A549 (cell line): Measurements from ENCODE around the gene LENG8.
A peak's percentile ranks its signal among the peaks of the same experiment; 100 is the strongest.

Source experiments
- CBX2 ChIP-seq: fragments of 200-600 bp; sonication (generic); IDR thresholded peaks from 2 replicates; pipeline ENCODE4 v1.6.1; 2016; ENCODE audit warnings: low read depth, mild to moderate bottlenecking, borderline replicate concordance
- CEBPB ChIP-seq, 2 experiments: fragments of >200 bp in 1 of 2; sonication (Bioruptor Twin) in 1 of 2; formaldehyde crosslinking in 1 of 2; IDR thresholded peaks; 2 replicates each; pipeline ENCODE4 v1.6.1; 2012 to 2016
- CTCF ChIP-seq: fragments of >200 bp; sonication (Bioruptor Twin); formaldehyde crosslinking; IDR thresholded peaks from 3 replicates; pipeline ENCODE4 v1.5.1; 2016
- EP300 ChIP-seq, 2 experiments: fragments of >200 bp; sonication (Bioruptor Twin); formaldehyde crosslinking; IDR thresholded peaks; 2 replicates in 1 of 2; 3 replicates in 1 of 2; pipeline ENCODE4 v1.6.1; 2016 to 2017
- GATA3 ChIP-seq: IDR thresholded peaks from 2 replicates; pipeline ENCODE4 v1.6.1; 2012; ENCODE audit warnings: borderline replicate concordance
- MYC ChIP-seq: IDR thresholded peaks from 2 replicates; pipeline ENCODE4 v1.6.1; 2012; ENCODE audit warnings: mild to moderate bottlenecking, inconsistent platforms, low read length, improper control_type of control experiment, borderline replicate concordance
- NFE2L2 ChIP-seq: fragments of 150-350 bp; conservative IDR thresholded peaks from 2 replicates; pipeline ENCODE4 v1.6.1; 2014; ENCODE audit warnings: low read length
- POLR2A ChIP-seq: IDR thresholded peaks from 2 replicates; pipeline ENCODE4 v1.6.1; 2012; ENCODE audit warnings: mild to moderate bottlenecking, low read length
- RCOR1 ChIP-seq: fragments of 150-350 bp; IDR thresholded peaks from 2 replicates; pipeline ENCODE4 v1.6.1; 2014; ENCODE audit warnings: antibody characterized with exemption, low read length, low read depth
- RFX5 ChIP-seq: fragments of 450-650 bp; IDR thresholded peaks from 2 replicates; pipeline ENCODE4 v1.7.1; 2014; ENCODE audit warnings: antibody characterized with exemption, mild to moderate bottlenecking, moderate library complexity
- SMC3 ChIP-seq: fragments of >200 bp; sonication (Bioruptor Twin); formaldehyde crosslinking; IDR thresholded peaks from 3 replicates; pipeline ENCODE4 v1.6.1; 2018; ENCODE audit warnings: inconsistent platforms
- SREBF2 ChIP-seq: fragments of 450-650 bp; IDR thresholded peaks from 2 replicates; pipeline ENCODE4 v1.6.1; 2014; ENCODE audit warnings: mild to moderate bottlenecking, moderate library complexity
- ZFP36 ChIP-seq: fragments of 450-650 bp; IDR thresholded peaks from 2 replicates; pipeline ENCODE4 v1.6.1; 2014; ENCODE audit warnings: borderline replicate concordance; ENCODE audit not compliant: partially characterized antibody
- TF ChIP-seq, protein P1 (sequence below): fragments of 200-600 bp; sonication (generic); IDR thresholded peaks from 2 replicates; pipeline ENCODE4 v1.6.1; 2016; ENCODE audit warnings: antibody characterized with exemption, mild to moderate bottlenecking, moderate library complexity

DNA sequence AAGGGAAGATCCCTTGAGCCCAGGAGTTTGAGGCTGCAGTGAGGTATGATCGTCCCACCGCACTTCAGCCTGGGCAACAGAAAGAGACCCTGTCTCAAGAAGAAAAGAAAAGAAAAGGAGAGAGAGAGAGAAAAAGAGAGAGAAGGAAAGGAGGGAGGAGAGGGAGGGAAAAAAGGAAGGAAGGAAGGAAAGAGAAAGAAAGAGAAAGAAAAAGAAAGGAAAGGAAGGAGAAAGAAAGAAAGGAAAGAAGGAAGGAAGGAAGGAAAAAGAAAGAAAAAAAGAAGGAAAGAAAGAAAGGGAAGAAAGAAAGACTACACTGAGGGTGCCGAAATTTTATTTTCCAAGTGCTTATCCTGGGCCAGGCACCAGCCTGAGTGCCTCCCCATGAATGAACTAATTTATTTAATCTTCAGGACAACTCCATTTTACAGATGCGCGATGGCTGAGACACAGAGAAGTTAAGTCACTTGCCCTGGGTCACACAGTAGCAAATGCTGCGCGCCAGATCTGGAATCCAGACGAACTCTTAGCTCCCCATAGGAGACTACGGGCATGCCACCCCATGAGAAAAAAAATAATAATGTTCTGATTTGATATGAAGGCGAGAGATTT, 21.4 kb downstream of the LENG8 start:
- TF ChIP-seq ZFP36: peak; percentile 45
- no peak for TF ChIP-seq NFE2L2
- no peak for TF ChIP-seq SMC3
- TF ChIP-seq RCOR1: no peak
- TF ChIP-seq SREBF2: no peak
- TF ChIP-seq CTCF: no peak
- no peak for TF ChIP-seq CBX2
- TF ChIP-seq EP300 (IDR thresholded peaks at IDR 0.05): no peak
- TF ChIP-seq RFX5: no peak
- no peak for TF ChIP-seq CEBPB (IDR thresholded peaks at IDR 0.05)
- TF ChIP-seq POLR2A: no peak
- TF ChIP-seq GATA3: no peak
- no peak for TF ChIP-seq MYC
- TF ChIP-seq, protein P1, sequence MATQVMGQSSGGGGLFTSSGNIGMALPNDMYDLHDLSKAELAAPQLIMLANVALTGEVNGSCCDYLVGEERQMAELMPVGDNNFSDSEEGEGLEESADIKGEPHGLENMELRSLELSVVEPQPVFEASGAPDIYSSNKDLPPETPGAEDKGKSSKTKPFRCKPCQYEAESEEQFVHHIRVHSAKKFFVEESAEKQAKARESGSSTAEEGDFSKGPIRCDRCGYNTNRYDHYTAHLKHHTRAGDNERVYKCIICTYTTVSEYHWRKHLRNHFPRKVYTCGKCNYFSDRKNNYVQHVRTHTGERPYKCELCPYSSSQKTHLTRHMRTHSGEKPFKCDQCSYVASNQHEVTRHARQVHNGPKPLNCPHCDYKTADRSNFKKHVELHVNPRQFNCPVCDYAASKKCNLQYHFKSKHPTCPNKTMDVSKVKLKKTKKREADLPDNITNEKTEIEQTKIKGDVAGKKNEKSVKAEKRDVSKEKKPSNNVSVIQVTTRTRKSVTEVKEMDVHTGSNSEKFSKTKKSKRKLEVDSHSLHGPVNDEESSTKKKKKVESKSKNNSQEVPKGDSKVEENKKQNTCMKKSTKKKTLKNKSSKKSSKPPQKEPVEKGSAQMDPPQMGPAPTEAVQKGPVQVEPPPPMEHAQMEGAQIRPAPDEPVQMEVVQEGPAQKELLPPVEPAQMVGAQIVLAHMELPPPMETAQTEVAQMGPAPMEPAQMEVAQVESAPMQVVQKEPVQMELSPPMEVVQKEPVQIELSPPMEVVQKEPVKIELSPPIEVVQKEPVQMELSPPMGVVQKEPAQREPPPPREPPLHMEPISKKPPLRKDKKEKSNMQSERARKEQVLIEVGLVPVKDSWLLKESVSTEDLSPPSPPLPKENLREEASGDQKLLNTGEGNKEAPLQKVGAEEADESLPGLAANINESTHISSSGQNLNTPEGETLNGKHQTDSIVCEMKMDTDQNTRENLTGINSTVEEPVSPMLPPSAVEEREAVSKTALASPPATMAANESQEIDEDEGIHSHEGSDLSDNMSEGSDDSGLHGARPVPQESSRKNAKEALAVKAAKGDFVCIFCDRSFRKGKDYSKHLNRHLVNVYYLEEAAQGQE: no peak
